Measurements from ENCODE around the gene TRIP13.

DNA sequence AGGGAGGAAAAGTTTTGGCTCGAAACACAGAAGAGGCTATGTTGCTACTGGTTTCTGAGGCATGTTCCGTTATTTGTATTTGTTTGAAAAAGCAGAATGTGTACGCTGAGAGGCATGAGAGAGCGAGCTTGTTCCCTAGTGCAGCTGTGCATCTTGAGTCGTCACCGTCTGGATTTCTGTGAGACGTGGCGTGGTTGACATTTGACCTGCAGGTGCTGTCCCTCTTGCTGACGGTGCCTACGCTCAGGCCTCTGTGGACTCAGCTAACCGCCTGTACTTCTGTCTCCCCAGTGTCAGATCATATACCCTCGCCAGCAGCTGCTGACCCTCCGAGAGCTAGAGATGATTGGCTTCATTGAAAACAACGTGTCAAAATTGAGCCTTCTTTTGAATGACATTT, 21.5 kb downstream of the TRIP13 start:
- TF ChIP-seq, protein P1, sequence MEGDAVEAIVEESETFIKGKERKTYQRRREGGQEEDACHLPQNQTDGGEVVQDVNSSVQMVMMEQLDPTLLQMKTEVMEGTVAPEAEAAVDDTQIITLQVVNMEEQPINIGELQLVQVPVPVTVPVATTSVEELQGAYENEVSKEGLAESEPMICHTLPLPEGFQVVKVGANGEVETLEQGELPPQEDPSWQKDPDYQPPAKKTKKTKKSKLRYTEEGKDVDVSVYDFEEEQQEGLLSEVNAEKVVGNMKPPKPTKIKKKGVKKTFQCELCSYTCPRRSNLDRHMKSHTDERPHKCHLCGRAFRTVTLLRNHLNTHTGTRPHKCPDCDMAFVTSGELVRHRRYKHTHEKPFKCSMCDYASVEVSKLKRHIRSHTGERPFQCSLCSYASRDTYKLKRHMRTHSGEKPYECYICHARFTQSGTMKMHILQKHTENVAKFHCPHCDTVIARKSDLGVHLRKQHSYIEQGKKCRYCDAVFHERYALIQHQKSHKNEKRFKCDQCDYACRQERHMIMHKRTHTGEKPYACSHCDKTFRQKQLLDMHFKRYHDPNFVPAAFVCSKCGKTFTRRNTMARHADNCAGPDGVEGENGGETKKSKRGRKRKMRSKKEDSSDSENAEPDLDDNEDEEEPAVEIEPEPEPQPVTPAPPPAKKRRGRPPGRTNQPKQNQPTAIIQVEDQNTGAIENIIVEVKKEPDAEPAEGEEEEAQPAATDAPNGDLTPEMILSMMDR (IDR thresholded peaks at IDR 0.05 in 8 of 11, conservative IDR thresholded peaks at IDR 0.05 in 3 of 11): no peak
- TF ChIP-seq POLR2A (IDR thresholded peaks at IDR 0.05): no peak
- no peak for TF ChIP-seq POLR2AphosphoS5 (IDR thresholded peaks at IDR 0.05)

Data from spleen (tissue), 7 donors.